Osteoblast (primary cell): ENCODE results near the gene GHRH. TPM values are rescaled to one million over a fixed set of nuclear protein-coding genes. Genes with fewer than 3 reads are reported as not detected.

ENCODE experiments used
- DNase-seq: peaks from one replicate; pipeline ENCODE4 v3.0.0; 2011; ENCODE audit warnings: low spot score, mixed read lengths; ENCODE audit not compliant: insufficient read length; ENCODE audit errors: missing footprints
- H2AFZ ChIP-seq: 2 replicates; pipeline ENCODE4 v1.6.0; 2011; ENCODE audit warnings: mild to moderate bottlenecking, low read length
- H3K27ac ChIP-seq: 2 replicates; pipeline ENCODE4 v1.5.1; 2011; ENCODE audit warnings: mild to moderate bottlenecking, low read depth, low read length, moderate library complexity
- H3K27me3 ChIP-seq: 2 replicates; pipeline ENCODE4 v1.6.0; 2012; ENCODE audit warnings: mild to moderate bottlenecking, control low read depth, inconsistent platforms, low read length, moderate library complexity; ENCODE audit not compliant: insufficient read depth
- H3K36me3 ChIP-seq: 2 replicates; pipeline ENCODE4 v1.5.1; 2011; ENCODE audit warnings: mild to moderate bottlenecking, low read length, control low read depth, moderate library complexity; ENCODE audit not compliant: insufficient read depth
- H3K4me1 ChIP-seq: 2 replicates; pipeline ENCODE4 v1.5.1; 2011; ENCODE audit warnings: mild to moderate bottlenecking, low read length, control low read depth, moderate library complexity; ENCODE audit not compliant: insufficient read depth
- H3K4me2 ChIP-seq: 2 replicates; pipeline ENCODE4 v1.6.0; 2011; ENCODE audit warnings: mild to moderate bottlenecking, low read length; ENCODE audit not compliant: insufficient read depth
- H3K4me3 ChIP-seq: fragments of 200-600 bp; sonication (generic); 3 replicates; pipeline ENCODE4 v1.5.1; 2012; ENCODE audit warnings: mild to moderate bottlenecking, low read length, inconsistent platforms; ENCODE audit not compliant: insufficient read depth
- H3K79me2 ChIP-seq: 2 replicates; pipeline ENCODE4 v1.6.0; 2012; ENCODE audit warnings: mild to moderate bottlenecking, low read length, control low read depth, inconsistent platforms; ENCODE audit not compliant: insufficient read depth
- H3K9me3 ChIP-seq: 2 replicates; pipeline ENCODE4 v1.5.1; 2011; ENCODE audit warnings: low read depth, low read length, control low read depth
- H4K20me1 ChIP-seq: 2 replicates; pipeline ENCODE4 v1.6.0; 2012; ENCODE audit warnings: mild to moderate bottlenecking, low read length, control low read depth; ENCODE audit not compliant: insufficient read depth
- CTCF ChIP-seq: IDR thresholded peaks from 2 replicates; pipeline ENCODE4 v1.5.1; 2011; ENCODE audit warnings: mild to moderate bottlenecking, low read depth, low read length, moderate library complexity; ENCODE audit errors: extremely low read depth
- total RNA-seq: library from RNA; depleted of rRNA; stranded (reverse); fragments of >200 nt; gene quantifications from 2 replicates; pipeline ENCODE4 v1.2.3, GENCODE V29; 2012

GHRH gene
- total RNA-seq, 1 donor, result not detected

- no peak for TF ChIP-seq CTCF
- H3K4me2 ChIP-seq, result no peak overlapping the region
- peaks cover 20% of the 10 kb centered on the region for H3K36me3 ChIP-seq
- H3K4me3 ChIP-seq, result no peak overlapping the region
- no peaks in the 10 kb centered on the region for H3K79me2 ChIP-seq
- H3K4me1 ChIP-seq, result no peaks in the 10 kb centered on the region
- no peak overlapping the region for H3K27ac ChIP-seq
- no peaks in the 10 kb centered on the region for H4K20me1 ChIP-seq
- DNase-seq, result no peak
- no peaks in the 10 kb centered on the region for H3K9me3 ChIP-seq
- H3K27me3 ChIP-seq, result no peaks in the 10 kb centered on the region
- no peak overlapping the region for H2AFZ ChIP-seq
Observed at GRCh38 chr20:37246736-37247135, 14.9 kb downstream of the GHRH start.

GRCh38 chr20:37245216-37246150 is 16.1 kb downstream of the GHRH start:
- Histone ChIP-seq H3K4me1 (no peaks in the 10 kb centered on the region), H4K20me1 (no peaks in the 10 kb centered on the region), H2AFZ (no peak overlapping the region), H3K4me3 (no peak overlapping the region), H3K9me3 (no peaks in the 10 kb centered on the region), H3K4me2 (no peak overlapping the region), H3K36me3 (peaks cover 25% of the 10 kb centered on the region), H3K27ac (no peak overlapping the region), H3K27me3 (no peaks in the 10 kb centered on the region), H3K79me2 (no peaks in the 10 kb centered on the region)
- no peak for DNase-seq
- no peak for TF ChIP-seq CTCF

- no peak overlapping the region for H3K4me3 ChIP-seq
- H3K4me2 ChIP-seq, result no peak overlapping the region
- TF ChIP-seq CTCF, result no peak
- no peaks in the 10 kb centered on the region for H3K79me2 ChIP-seq
- H3K9me3 ChIP-seq, result no peaks in the 10 kb centered on the region
- H3K4me1 ChIP-seq, result no peaks in the 10 kb centered on the region
- no peak overlapping the region for H3K27ac ChIP-seq
- H3K36me3 ChIP-seq, result peaks cover 34% of the 10 kb centered on the region
- no peak for DNase-seq
- no peaks in the 10 kb centered on the region for H4K20me1 ChIP-seq
- no peak overlapping the region for H2AFZ ChIP-seq
- no peaks in the 10 kb centered on the region for H3K27me3 ChIP-seq
Observed at GRCh38 chr20:37244572-37244957, 17.0 kb downstream of the GHRH start.

- H3K4me1 ChIP-seq, result no peaks in the 10 kb centered on the region
- no peaks in the 10 kb centered on the region for H4K20me1 ChIP-seq
- no peak overlapping the region for H3K4me3 ChIP-seq
- no peak overlapping the region for H3K27ac ChIP-seq
- no peaks in the 10 kb centered on the region for H3K27me3 ChIP-seq
- DNase-seq, result no peak
- peaks cover 39% of the 10 kb centered on the region for H3K36me3 ChIP-seq
- H3K9me3 ChIP-seq, result no peaks in the 10 kb centered on the region
- H3K4me2 ChIP-seq, result no peak overlapping the region
- H2AFZ ChIP-seq, result no peak overlapping the region
- TF ChIP-seq CTCF, result no peak
- no peaks in the 10 kb centered on the region for H3K79me2 ChIP-seq
Observed at GRCh38 chr20:37243937-37244571, 17.6 kb downstream of the GHRH start.
